Keratinocyte (primary cell): Measurements from ENCODE around the gene TRH. TPM values are rescaled to one million over a fixed set of nuclear protein-coding genes. Genes with fewer than 3 reads are reported as not detected.

Source experiments
- DNase-seq: peaks from one replicate; pipeline ENCODE4 v3.0.0-alpha.2; 2011; ENCODE audit warnings: low read depth, missing footprints, low spot score
- FAIRE-seq: peaks from 2 replicates; lab custom pipeline; 2011; peaks lifted over from hg19 to GRCh38; lab: Jason Lieb, UNC
- H2AFZ ChIP-seq: 2 replicates; pipeline ENCODE4 v1.6.0; 2012; ENCODE audit warnings: low read length, control low read depth, inconsistent platforms; ENCODE audit not compliant: control insufficient read depth
- H3K27ac ChIP-seq: 2 replicates; pipeline ENCODE4 v1.5.1; 2011; ENCODE audit warnings: low read length; ENCODE audit not compliant: control insufficient read depth, insufficient read depth
- H3K27me3 ChIP-seq: 3 replicates; pipeline ENCODE4 v1.6.0; 2011; ENCODE audit warnings: low read length; ENCODE audit not compliant: control insufficient read depth, insufficient read depth; ENCODE audit errors: extremely low read depth
- H3K36me3 ChIP-seq, 2 experiments: 2 replicates in 1 of 2; 3 replicates in 1 of 2; pipeline ENCODE4 v1.5.1; 2011; ENCODE audit warnings: low read length in 2 of 2, mild to moderate bottlenecking in 1 of 2; ENCODE audit not compliant: control insufficient read depth in 2 of 2, insufficient read depth in 2 of 2; ENCODE audit errors: extremely low read depth in 1 of 2
- H3K4me1 ChIP-seq: 3 replicates; pipeline ENCODE4 v1.5.1; 2011; ENCODE audit warnings: low read length; ENCODE audit not compliant: control insufficient read depth, insufficient read depth; ENCODE audit errors: extremely low read depth
- H3K4me2 ChIP-seq: 3 replicates; pipeline ENCODE4 v1.6.0; 2011; ENCODE audit warnings: low read depth, low read length; ENCODE audit not compliant: control insufficient read depth, insufficient read depth; ENCODE audit errors: extremely low read depth
- H3K4me3 ChIP-seq, 3 experiments: fragments of 200-600 bp in 1 of 3; sonication (generic) in 1 of 3; 2 replicates in 2 of 3; 3 replicates in 1 of 3; pipeline ENCODE4 v1.5.1; 2011 to 2016; ENCODE audit warnings: low read length in 3 of 3, mild to moderate bottlenecking in 3 of 3, control low read depth in 2 of 3, inconsistent platforms in 1 of 3, low read depth in 1 of 3, mixed read lengths in 1 of 3, mixed run types in 1 of 3, moderate library complexity in 1 of 3; ENCODE audit not compliant: control insufficient read depth in 2 of 3, insufficient read depth in 2 of 3; ENCODE audit errors: extremely low read depth in 1 of 3
- H3K79me2 ChIP-seq: 2 replicates; pipeline ENCODE4 v1.6.0; 2012; ENCODE audit warnings: low read length; ENCODE audit not compliant: control insufficient read depth, insufficient read depth
- H3K9ac ChIP-seq: 3 replicates; pipeline ENCODE4 v1.6.0; 2011; ENCODE audit warnings: low read length; ENCODE audit not compliant: control insufficient read depth, insufficient read depth; ENCODE audit errors: extremely low read depth
- H3K9me1 ChIP-seq: 3 replicates; pipeline ENCODE4 v1.6.0; 2011; ENCODE audit warnings: low read length; ENCODE audit not compliant: control insufficient read depth, insufficient read depth; ENCODE audit errors: extremely low read depth
- H3K9me3 ChIP-seq: 2 replicates; pipeline ENCODE4 v1.5.1; 2012; ENCODE audit warnings: low read depth, low read length; ENCODE audit not compliant: control insufficient read depth
- H4K20me1 ChIP-seq: 3 replicates; pipeline ENCODE4 v1.6.0; 2011; ENCODE audit warnings: low read length; ENCODE audit not compliant: control insufficient read depth, insufficient read depth; ENCODE audit errors: extremely low read depth
- EZH2 ChIP-seq: IDR thresholded peaks from one replicate; pipeline ENCODE4 v1.6.1; 2012; ENCODE audit warnings: inconsistent platforms, mild to moderate bottlenecking, low read length, moderate library complexity
- dilution Hi-C: fragments of 300-500 bp; cut with MboI; formaldehyde crosslinking; loops from one replicate; pipeline ENCODE4 v1.7.0; 2020; ENCODE audit warnings: low sequenced_read_pairs; ENCODE audit not compliant: extremely low pct_ligation_motif_present
- polyA plus RNA-seq, 5 experiments: library from polyadenylated mRNA; depleted of rRNA in 3 of 5; stranded (reverse) in 3 of 5; stranded (forward) in 1 of 5; unstranded in 1 of 5; fragments of >200 nt; gene quantifications; 1 replicate in 1 of 5; 2 replicates in 3 of 5; 3 replicates in 1 of 5; pipeline versions ENCODE4 v1.2.1 to v1.2.3, GENCODE V29; 2011 to 2012; ENCODE audit warnings: missing spikeins in 2 of 5, low read depth in 1 of 5, low replicate concordance in 1 of 5
- TF ChIP-seq, protein P1 (sequence below), 3 experiments: IDR thresholded peaks in 1 of 3; conservative IDR thresholded peaks in 1 of 3; optimal IDR thresholded peaks in 1 of 3; 2 replicates in 2 of 3; 3 replicates in 1 of 3; pipeline versions ENCODE3 to v1.5.1; 2011; ENCODE audit warnings: low read length in 3 of 3, mild to moderate bottlenecking in 3 of 3, moderate library complexity in 2 of 3, control low read depth in 1 of 3, inconsistent platforms in 1 of 3; ENCODE audit not compliant: insufficient read depth in 2 of 3; ENCODE audit errors: extremely low read depth in 1 of 3

The TRH gene
- polyA plus RNA-seq, 1 donor (not counting 4 experiments of a cell fraction or from before 2014, with no cell fraction given), result not detected

DNA sequence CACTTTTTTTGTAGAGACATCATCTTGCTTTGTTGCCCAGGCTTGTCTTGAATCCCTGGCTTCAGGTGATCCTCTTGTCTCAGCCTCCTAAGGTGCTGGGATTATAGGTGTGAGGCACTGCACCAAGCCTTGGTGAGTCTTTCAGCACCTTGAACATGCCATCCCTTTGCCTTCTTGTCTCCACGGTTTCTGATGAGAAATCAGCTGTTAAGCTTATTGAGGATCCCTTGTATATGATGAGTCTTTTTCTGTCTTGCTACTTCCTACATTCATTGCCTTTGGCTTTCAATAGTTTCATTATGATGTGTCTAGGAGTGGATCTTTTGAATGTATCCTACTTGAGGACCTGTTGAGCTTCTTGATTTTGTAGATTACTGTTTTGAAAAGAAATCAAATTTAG is 45.1 kb upstream of the TRH start:
- Histone ChIP-seq H3K9me3 (peaks cover 10% of the 10 kb centered on the region), H3K4me3 (no peak overlapping the region), H3K27ac (no peak overlapping the region), H2AFZ (no peak overlapping the region), H3K9ac (no peak overlapping the region), H4K20me1 (no peaks in the 10 kb centered on the region), H3K27me3 (peaks cover 3% of the 10 kb centered on the region), H3K4me2 (no peak overlapping the region), H3K4me1 (no peaks in the 10 kb centered on the region), H3K79me2 (no peaks in the 10 kb centered on the region), H3K36me3 (no peaks in the 10 kb centered on the region), H3K9me1 (no peaks in the 10 kb centered on the region)
- FAIRE-seq (no peak), DNase-seq (no peak)
- dilution Hi-C loops, result no loop called here
- no peak for TF ChIP-seq EZH2
- TF ChIP-seq, protein P1, sequence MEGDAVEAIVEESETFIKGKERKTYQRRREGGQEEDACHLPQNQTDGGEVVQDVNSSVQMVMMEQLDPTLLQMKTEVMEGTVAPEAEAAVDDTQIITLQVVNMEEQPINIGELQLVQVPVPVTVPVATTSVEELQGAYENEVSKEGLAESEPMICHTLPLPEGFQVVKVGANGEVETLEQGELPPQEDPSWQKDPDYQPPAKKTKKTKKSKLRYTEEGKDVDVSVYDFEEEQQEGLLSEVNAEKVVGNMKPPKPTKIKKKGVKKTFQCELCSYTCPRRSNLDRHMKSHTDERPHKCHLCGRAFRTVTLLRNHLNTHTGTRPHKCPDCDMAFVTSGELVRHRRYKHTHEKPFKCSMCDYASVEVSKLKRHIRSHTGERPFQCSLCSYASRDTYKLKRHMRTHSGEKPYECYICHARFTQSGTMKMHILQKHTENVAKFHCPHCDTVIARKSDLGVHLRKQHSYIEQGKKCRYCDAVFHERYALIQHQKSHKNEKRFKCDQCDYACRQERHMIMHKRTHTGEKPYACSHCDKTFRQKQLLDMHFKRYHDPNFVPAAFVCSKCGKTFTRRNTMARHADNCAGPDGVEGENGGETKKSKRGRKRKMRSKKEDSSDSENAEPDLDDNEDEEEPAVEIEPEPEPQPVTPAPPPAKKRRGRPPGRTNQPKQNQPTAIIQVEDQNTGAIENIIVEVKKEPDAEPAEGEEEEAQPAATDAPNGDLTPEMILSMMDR (optimal IDR thresholded peaks at IDR 0.05 in 1 of 3, IDR thresholded peaks at IDR 0.05 in 1 of 3, conservative IDR thresholded peaks at IDR 0.05 in 1 of 3; ENCODE audit: extremely low read depth in 1 of 3, insufficient read depth in 2 of 3, low read length in 3 of 3), result no peak

DNA sequence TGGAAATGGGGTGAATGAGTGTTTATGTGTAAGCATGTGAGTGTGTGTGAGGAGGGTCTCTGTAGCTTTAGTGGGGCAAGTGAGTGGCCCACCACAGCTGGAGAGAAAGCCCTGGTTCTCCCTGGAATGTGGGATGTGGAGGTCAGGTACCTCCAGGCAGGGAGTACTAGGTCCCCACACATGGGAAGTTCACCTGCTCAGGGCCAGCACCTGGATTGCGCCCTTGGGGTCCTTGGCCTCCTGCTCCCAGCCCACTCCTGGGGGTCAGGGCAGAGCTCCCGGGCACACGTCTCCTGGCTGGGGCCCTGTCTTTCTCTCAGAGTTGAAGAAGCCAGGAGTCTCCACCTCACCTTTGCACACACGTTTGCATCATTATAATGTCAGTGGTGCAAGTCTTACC is 41.0 kb upstream of the TRH start:
- Histone ChIP-seq H3K4me2 (no peak overlapping the region), H2AFZ (no peak overlapping the region), H4K20me1 (no peaks in the 10 kb centered on the region), H3K4me3 (no peak overlapping the region), H3K4me1 (no peaks in the 10 kb centered on the region), H3K9me1 (no peaks in the 10 kb centered on the region), H3K27me3 (no peaks in the 10 kb centered on the region), H3K36me3 (no peaks in the 10 kb centered on the region), H3K79me2 (no peaks in the 10 kb centered on the region), H3K27ac (no peak overlapping the region), H3K9ac (no peak overlapping the region), H3K9me3 (peaks cover 10% of the 10 kb centered on the region)
- dilution Hi-C loops, result no loop called here
- DNase-seq, result no peak
- FAIRE-seq, result no peak
- TF ChIP-seq, protein P1 (optimal IDR thresholded peaks at IDR 0.05 in 1 of 3, IDR thresholded peaks at IDR 0.05 in 1 of 3, conservative IDR thresholded peaks at IDR 0.05 in 1 of 3; ENCODE audit: extremely low read depth in 1 of 3, insufficient read depth in 2 of 3, low read length in 3 of 3), result no peak
- TF ChIP-seq EZH2, result no peak
